Middle frontal gyrus (tissue), 1 donor: Measurements from ENCODE around the gene PHETA1.
"Not testable (repeated sequence)": the region's sequence is repeated elsewhere in the genome, so short reads cannot be mapped to it uniquely, and the experiment has no call there.

Source experiments
- DNase-seq: peaks from one replicate; pipeline ENCODE4 v3.0.0-alpha.2; 2015; ENCODE audit warnings: low spot score; ENCODE audit errors: extremely low spot score

Gene PHETA1

DNA sequence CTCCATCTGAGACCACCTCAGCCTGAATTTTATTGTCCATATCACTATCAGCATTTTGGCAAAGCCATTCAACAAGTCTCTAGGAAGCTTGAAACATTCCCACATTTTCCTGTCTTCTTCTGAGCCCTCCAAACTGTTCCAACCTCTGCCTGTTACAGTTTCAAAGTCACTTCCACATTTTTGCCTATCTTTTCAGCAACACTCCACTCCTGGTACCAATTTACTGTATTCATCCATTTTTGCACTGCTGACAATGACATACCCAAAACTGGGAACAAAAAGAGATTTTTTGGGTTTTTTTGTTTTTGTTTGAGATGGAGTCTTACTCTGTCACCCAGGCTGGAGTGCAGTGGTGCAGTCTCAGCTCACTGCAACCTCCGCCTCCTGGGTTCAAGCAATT is 4.3 kb upstream of the PHETA1 start:
- DNase-seq: not testable (repeated sequence)

GRCh38 chr12:111369496-111370220 is 763 bp upstream of the PHETA1 start:
- no peak for DNase-seq

- no peak for DNase-seq
These were observed 556 bp downstream of the PHETA1 start for GRCh38 chr12:111368291-111368787.

- DNase-seq: no peak
These were observed 1.2 kb downstream of the PHETA1 start for GRCh38 chr12:111367661-111368221.

DNA sequence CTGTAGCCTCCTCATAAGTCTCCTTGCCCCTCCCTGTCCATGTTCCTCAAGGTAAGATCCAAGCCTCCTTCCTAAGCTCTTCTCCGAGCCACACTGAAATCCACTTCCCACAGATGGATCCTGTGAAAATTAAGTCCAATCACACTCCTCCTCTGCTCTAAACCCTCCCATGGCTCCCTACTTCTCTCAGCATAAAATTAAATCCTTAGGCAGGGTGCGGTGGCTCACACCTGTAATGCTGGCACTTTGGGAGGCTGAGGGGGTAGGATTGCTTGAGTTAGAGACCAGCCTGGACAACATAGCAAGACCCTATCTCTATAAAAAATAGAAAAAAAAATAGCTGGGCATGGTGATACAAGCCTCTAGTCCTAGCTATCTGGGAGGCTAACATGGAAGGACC is 2.3 kb downstream of the PHETA1 start:
- DNase-seq: no peak

- no peak for DNase-seq
These were observed 2.8 kb downstream of the PHETA1 start for GRCh38 chr12:111366075-111366474.

DNA sequence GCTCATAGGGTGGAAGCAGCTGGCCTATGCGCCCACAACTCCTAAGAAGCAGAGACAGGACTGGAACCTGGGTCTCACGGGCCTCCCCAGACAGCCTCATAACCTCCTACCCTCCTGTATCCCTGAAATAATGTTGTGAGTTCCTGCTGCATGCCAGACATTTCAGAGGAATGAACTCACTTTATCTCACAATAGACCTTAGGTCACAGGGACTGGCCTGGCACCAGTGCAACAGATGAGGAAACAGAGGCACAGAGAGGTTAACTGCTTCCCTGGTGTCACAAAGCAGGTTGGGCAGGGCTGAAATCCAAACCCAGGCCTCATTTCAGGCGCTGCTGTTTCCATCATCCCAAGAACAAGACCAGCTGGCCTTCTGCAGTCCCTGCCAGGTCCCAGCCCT is 5.3 kb downstream of the PHETA1 start:
- no peak for DNase-seq

DNA sequence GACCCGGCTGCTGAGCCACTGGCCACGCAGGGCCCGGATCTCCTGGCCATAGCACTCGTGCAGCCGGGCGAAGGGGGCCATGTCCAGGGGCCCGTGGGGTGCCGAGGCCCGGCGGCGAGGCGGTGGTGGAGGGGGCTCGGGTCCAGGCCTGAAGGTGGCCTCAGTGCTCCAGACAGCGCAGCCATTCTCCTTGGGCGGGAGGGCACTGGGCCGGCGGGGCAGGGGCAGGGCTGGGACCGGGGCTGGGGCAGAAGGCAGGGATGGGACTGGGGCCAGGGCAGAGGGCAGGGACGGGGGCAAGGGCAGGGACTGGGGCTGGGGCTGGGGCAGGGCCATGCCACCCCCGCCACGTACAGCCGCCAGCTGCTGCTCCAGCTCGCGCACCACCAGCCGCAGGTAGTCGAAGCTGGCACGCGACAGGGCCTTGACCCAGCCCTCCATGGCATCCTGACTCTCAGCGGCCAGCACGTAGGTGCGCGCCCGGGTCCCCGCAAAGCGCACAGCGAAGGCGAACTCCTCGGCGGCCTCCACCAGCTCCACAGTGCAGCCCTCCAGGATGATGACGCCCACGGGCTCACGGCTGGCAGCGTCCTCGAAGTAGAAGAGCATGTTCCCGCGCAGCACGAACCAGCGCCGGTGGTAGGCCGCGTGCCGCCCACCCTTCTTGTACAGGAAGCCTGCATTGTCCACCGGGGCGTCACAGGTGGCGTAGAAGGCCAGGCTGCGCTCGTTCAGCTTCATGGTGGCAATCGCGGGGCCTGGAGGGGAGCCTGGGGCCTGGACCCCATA is 6.0 kb downstream of the PHETA1 start:
- DNase-seq: no peak

- no peak for DNase-seq
These were observed 6.9 kb downstream of the PHETA1 start for GRCh38 chr12:111361717-111362576.

DNA sequence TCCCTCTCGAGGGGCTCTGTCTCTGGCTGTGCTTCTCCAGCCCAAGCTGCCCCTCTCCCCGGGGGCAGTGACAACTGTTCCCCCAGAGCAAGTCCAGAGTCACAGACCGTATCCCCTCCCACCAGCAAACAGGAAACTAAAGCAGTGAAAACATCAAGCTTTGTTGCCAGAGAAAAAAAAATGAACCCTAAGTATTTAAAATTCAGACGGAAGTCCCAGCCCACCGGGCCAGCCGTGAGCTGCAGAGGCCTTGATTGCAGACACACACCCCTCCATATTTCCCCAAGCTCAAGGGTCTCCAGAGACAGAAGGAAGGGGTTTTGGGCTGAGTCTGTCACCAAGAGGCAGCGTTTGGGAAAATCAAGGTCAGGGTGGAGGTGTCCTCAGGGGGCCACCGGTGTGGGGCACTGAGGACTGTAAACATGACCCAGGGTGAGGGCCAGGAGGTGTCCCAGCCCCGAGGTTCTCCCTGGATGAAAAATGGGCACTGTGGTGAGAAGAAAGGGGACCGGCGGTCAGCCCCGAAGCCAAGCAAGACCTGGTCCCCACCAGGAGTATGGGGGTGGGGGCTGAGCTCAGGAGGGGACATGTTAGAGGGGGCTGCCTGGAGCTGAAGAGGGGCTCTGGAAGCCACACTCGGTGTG is 7.7 kb downstream of the PHETA1 start:
- no peak for DNase-seq

GRCh38 chr12:111360325-111360930 is 8.5 kb downstream of the PHETA1 start:
- no peak for DNase-seq

DNA sequence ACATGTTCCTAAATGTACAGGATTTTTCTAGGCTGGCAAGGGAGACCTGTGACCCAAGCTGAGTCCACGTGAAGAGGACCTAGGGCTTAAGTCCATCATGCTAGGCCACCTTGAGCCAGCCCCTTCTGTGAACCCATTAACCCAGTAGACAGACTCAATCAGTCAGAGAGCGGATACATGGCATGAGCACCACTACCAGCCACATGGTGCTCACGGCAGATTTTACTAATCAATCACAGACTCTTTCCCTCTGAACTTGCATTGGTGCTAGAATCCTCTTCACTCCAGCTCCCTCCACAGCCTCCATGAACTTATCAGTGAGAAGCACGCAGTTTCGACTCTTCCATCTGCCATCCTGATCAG is 9.0 kb downstream of the PHETA1 start:
- DNase-seq: no peak

DNA sequence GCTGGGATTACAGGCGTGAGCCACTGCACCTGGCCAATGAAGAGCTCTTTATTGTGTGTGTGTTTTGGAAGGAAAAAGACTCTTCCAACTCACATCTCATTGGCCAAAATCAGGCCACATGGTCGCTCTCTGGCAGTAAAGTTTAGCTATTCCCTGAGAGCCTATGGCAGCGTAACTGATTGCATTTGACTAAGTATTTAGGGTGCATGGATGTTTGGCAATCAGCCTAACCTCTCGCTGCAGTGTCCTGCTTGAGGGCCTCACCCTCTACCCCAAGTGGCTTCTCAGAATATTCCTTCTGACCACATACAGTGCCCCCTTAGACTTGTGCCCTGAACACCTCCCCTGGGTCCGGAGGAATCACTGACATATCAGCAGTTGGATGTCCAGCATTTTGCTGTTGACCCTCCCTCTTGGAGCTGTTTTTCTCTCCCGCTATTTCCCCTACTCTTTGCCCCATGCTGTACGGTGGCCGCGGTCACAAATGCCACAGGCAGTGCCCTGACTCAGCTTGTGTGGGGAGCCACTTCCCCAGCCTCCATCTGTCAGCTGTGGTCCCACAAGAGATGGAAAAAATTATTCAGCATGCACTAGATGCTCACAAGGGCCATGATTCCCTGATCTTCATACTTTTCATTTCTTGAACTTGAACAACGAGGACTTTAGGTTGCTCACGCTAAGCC is 9.5 kb downstream of the PHETA1 start:
- no peak for DNase-seq

GRCh38 chr12:111355201-111355925 is 13.5 kb downstream of the PHETA1 start:
- DNase-seq: no peak

DNA sequence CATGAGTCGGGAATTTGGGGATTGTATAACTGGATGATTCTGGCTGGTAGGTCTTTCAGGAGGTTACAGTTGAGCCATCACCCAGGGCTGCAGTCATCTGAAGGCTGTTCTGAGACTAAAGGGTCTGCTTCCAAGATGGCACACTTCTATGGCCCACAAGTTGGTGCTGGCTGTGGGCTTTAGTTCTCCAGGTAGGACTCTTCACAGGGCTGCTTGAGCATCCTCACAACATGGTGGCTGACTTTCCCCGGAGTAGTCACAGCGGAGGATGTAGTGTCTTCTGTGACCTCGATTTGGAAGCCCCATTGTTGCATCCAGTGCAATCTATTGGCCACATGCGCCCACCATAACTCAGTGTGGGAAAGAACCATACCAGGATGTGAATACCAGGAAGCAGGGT is 14.4 kb downstream of the PHETA1 start:
- no peak for DNase-seq

DNA sequence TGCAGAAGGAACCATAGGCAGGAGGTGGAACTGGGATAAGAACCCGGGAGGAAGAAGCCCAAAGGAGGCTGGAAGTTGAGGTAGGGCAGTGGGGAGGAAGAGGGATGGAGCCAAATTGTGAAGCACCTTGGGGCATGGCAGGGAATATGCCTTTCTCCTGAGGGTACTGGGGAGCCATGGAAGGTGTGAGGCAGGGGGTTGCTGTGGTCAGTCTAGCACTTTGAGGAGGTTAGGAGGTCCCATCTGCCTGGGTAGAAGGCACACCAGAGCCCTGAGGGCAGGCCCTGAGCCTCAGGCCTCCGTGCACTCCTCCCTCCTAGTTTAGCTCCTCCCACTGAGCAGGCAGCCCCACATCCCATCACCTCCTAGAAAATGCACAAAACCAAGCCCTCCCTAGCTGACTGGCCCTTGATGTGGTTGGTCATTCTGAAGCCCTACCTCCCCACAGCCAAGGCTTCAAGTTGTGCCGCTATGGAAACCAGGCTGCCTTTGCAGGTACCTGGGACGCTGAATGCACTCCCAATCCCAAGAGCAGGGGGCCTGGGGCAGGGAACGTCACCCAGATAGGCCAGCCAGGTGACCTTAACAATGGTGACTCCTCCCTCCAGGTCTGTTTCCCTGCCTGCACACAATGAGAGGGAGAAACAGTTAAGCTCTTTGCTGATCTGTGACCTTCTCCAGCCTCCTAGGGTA is 15.1 kb downstream of the PHETA1 start:
- DNase-seq: no peak

- no peak for DNase-seq
These were observed 15.9 kb downstream of the PHETA1 start for GRCh38 chr12:111353026-111353425.

DNA sequence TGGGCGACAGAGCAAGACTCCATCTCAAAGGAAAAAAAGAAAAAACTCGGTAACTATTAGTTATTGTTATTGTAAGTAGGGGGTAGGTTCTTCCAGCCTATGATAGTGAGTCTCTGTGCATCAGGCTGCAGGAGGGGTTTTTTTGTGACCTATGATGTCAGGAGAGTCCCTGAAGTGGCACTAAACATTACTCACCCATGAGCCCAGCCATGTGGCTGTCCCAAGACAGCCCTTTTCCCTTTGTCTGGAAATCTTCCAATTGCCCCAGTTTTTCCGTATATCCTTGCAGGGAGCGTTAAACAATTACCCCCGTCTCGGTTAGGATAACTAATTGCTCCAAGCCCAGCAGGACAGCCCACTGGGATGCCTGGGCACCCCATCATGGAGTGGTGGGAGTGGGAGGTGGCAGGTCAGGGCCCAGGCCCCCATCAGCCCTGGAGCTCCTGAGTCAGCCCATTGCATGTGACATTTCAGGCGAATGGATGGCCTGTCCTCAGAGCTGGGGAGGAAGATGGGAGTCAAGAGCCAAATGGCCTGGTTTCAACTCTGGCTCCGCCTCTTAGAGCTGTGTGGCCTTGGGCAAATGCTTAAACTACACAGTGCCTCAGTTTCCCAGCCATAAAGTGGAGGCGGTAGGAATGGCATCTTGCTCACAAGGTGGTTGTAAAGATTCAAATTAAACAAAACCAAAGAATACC is 16.4 kb downstream of the PHETA1 start:
- DNase-seq: no peak
